ENCODE data around the gene TPTE.
"Not testable (repeated sequence)": the region's sequence is repeated elsewhere in the genome, so short reads cannot be mapped to it uniquely, and the experiment has no call there.

Gene TPTE

GRCh38 chr21:10521091-10521598, at the start of gene TPTE:
Gene TPTE (plus strand): TSS chr21:10521583. CDS start chr21:10538724, 17,141 bp downstream.
- in situ Hi-C loops (cut with MboI; ENCODE audit: low sequenced_read_pairs), result no loop called here

- in situ Hi-C loops (cut with MboI; ENCODE audit: low sequenced_read_pairs), result not testable (repeated sequence)
These were observed 49.4 kb upstream of the TPTE start for GRCh38 chr21:10471999-10472398.

- in situ Hi-C loops (cut with MboI; ENCODE audit: low sequenced_read_pairs), result not testable (repeated sequence)
These were observed 43.6 kb upstream of the TPTE start for GRCh38 chr21:10477794-10478193.

- in situ Hi-C loops (cut with MboI; ENCODE audit: low sequenced_read_pairs), result not testable (repeated sequence)
These were observed 41.5 kb upstream of the TPTE start for GRCh38 chr21:10479875-10480274.

DNA sequence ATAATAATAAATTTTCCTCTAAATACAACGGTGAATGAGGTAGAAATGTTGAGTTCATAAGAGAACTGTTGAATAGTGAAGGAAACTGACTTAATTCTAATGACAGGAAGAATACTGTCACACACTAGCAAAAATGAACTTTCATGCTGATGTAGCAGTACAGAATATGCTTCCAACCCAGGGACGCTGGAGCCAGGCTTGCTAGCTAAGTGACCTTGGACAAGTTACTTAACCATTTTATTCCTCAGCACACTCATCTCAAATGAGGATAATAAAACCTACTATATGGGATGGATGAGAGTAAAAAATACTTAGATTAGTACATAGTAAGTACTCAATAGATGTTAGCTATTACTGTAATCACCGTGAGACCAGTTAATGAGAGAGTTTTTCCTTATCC, 36.5 kb upstream of the TPTE start:
- in situ Hi-C loops (cut with MboI; ENCODE audit: low sequenced_read_pairs), result not testable (repeated sequence)

DNA sequence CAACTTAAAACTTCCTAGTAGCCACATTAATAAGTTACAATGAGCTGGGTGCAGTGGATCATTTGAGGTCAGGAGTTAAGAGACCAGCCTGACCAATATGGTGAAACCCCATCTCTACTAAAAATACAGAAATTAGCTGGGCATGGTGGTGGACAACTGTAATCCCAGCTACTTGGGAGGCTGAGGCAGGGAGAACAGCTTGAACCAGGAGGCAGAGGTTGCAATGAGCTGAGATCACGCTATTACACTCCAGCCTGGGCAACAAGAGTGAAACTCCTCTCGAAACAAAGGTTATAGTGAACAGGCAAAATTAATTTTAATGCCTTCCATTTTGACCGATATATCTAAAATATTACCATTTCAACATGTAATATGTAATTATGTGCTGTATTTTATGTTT, 30.9 kb upstream of the TPTE start:
- in situ Hi-C loops (cut with MboI; ENCODE audit: low sequenced_read_pairs), result not testable (repeated sequence)

DNA sequence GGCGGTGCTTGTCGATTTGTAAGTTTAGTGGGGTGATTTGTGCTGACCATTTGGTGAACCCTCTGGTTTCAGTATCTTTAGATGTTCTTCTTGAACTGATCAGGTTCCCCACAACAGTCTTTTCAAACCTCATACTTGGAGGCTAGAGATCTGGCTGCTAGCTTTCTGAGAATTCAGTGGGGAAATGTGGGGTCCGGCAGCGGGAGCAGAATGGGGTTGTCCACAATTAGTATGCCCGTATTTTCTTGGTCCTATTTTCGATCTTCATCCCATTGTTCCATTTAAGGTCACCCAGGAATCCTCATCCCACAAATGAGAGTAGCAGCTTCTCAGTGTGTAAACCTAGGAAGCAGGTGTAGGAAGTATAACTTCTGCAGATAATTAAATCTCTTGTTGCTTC, 10.3 kb upstream of the TPTE start:
- in situ Hi-C loops (cut with MboI; ENCODE audit: low sequenced_read_pairs), result no loop called here

GRCh38 chr21:10516889-10517288, 4.5 kb upstream of the TPTE start:
- in situ Hi-C loops (cut with MboI; ENCODE audit: low sequenced_read_pairs), result not testable (repeated sequence)

- in situ Hi-C loops (cut with MboI; ENCODE audit: low sequenced_read_pairs), result not testable (repeated sequence)
These were observed 3.5 kb upstream of the TPTE start for GRCh38 chr21:10517904-10518303.

GRCh38 chr21:10521835-10522500, 585 bp downstream of the TPTE start:
- in situ Hi-C loops (cut with MboI; ENCODE audit: low sequenced_read_pairs), result not testable (repeated sequence)

GRCh38 chr21:10539956-10540355, 18.6 kb downstream of the TPTE start:
- in situ Hi-C loops (cut with MboI; ENCODE audit: low sequenced_read_pairs), result no loop called here

DNA sequence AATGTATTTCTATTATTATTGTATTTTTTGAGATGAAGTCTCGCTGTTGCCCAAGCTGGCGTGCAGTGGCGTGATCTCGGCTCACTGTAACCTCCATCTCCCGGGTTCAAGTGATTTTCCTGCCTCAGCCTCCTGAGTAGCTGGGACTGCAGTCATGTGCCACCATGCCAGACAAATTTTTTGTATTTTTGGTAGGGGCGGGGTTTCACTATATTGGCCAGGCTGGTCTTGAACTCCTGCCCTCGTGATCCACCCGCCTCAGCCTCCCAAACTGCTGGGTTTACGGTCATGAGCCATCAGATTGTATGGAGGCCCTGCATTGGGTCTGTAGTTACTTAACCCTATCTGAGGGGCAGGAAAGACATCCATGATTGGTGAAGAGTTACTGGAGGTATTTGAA, 23.0 kb downstream of the TPTE start:
- in situ Hi-C loops (cut with MboI; ENCODE audit: low sequenced_read_pairs), result not testable (repeated sequence)

DNA sequence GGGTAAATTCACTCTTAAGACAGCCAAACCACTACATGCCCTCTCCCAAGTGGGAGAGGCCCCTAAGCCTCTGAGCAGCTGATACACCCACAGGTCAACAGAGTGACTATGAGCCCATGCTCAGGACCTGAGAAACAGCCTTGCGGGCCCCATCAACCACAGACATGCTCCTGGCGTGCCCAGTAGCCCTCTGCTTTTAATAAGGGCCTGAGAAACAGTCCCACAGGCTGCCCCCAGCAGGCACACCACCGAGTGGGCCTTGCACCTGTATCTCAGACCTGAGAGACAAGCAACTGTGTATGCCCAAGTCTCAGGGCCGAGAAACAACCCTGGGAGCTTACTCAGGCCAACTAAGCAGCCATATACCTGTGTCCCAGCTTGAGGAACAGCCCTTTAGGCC, 26.5 kb downstream of the TPTE start:
- in situ Hi-C loops (cut with MboI; ENCODE audit: low sequenced_read_pairs), result not testable (repeated sequence)

- in situ Hi-C loops (cut with MboI; ENCODE audit: low sequenced_read_pairs), result not testable (repeated sequence)
These were observed 27.1 kb downstream of the TPTE start for GRCh38 chr21:10548331-10548954.

DNA sequence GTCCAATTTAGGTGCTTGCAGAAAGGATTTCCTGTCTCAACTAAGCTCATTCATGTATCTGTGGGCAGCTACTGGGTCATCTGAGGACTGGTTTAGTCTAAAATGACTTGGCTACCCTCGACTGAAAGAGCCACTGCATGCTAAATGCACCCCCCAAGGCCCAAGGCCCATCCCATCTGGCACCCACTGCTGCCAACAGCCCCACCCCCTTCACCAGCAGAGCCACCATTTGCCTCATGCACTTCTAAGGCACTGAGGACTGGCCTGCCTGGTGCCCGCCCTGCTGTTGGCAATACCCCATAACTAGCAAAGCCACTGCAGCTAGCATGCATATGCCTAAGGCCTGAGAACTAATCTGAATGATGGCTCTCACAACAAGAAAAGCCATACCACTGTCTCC, 49.4 kb downstream of the TPTE start:
- in situ Hi-C loops (cut with MboI; ENCODE audit: low sequenced_read_pairs), result not testable (repeated sequence)

GRCh38 chr21:10574531-10575310, 53.3 kb downstream of the TPTE start:
- in situ Hi-C loops (cut with MboI; ENCODE audit: low sequenced_read_pairs), result not testable (repeated sequence)

DNA sequence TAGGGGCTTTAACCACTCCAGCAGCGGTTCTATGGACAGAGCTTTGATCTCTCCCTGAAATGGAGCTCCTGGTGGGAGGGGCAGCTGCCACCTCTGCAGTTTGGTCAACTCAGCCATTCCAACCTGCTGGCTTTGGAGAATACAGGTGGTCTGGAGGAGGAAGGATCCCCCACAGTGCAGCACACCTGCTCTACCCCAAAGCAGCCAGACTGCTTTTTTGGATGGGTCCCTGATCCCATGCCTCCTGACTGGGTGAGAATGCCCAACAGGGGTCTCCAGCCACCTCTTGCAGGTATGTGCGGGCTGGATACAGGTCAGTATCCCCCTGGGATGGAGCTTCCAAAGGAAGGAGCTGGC, 53.9 kb downstream of the TPTE start:
- in situ Hi-C loops (cut with MboI; ENCODE audit: low sequenced_read_pairs), result no loop called here

DNA sequence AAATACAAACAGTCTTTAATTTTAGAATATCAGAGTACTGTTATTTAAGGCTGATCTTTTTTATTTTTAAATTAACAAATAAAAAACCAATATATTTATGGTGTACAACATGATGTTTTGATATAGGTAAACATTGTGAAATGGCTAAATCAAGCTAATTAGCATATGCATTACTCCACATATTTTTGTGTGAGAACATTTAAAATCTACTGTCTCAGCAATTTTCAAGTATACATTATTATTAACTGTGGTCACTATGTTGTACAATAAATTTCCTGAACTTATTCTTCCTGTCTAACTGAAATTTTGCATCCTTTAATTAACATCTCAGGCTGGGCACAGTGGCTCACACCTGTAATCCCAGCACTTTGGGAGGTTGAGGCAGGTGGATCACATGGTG, 57.5 kb downstream of the TPTE start:
- in situ Hi-C loops (cut with MboI; ENCODE audit: low sequenced_read_pairs), result not testable (repeated sequence)

- in situ Hi-C loops (cut with MboI; ENCODE audit: low sequenced_read_pairs), result not testable (repeated sequence)
These were observed 67.7 kb downstream of the TPTE start for GRCh38 chr21:10589115-10589514.

- in situ Hi-C loops (cut with MboI; ENCODE audit: low sequenced_read_pairs), result not testable (repeated sequence)
These were observed 85.7 kb downstream of the TPTE start for GRCh38 chr21:10607074-10607473.

DNA sequence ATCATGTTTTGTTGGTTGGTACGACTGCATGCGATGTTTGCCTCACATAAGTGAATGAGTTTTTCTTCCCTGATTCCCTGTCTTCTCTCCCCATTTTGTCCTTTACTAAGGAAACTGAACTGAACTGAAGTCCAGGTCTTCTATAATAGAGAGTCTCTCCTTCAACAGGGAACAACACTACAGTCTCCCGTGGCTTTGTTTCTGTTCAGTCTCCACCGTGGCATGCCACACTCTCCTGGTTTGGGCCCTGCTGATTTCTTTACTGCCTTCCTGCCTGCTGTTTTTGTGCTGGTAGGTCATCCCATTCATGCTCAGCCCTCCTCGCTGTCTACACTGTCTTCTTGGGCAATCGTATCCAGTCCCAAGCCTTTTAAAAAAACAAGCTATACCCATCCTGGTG, 92.9 kb downstream of the TPTE start:
- in situ Hi-C loops (cut with MboI; ENCODE audit: low sequenced_read_pairs), result not testable (repeated sequence)

- in situ Hi-C loops (cut with MboI; ENCODE audit: low sequenced_read_pairs), result not testable (repeated sequence)
These were observed 94.7 kb downstream of the TPTE start for GRCh38 chr21:10616061-10616460.
